GM13977 (cell line): Measurements from ENCODE around the gene ALKBH5.

Experiments used
- DNase-seq: peaks from one replicate; pipeline ENCODE4 v3.0.0; 2012; ENCODE audit warnings: low spot score
- in situ Hi-C: fragments of 300-500 bp; cut with MboI; formaldehyde crosslinking; loops from one replicate; pipeline ENCODE4 v1.12.0; 2022; ENCODE audit warnings: low sequenced_read_pairs, low pct_unique_long_range_greater_than_20kb, mixed read lengths, inconsistent platforms; ENCODE audit not compliant: unreplicated experiment
- TF ChIP-seq, protein P1 (sequence below): IDR thresholded peaks from 2 replicates; pipeline ENCODE4 v1.5.1; 2012; ENCODE audit warnings: mild to moderate bottlenecking, control low read depth; ENCODE audit not compliant: insufficient read depth; ENCODE audit errors: extremely low read depth, missing control alignments

ALKBH5 gene

DNA sequence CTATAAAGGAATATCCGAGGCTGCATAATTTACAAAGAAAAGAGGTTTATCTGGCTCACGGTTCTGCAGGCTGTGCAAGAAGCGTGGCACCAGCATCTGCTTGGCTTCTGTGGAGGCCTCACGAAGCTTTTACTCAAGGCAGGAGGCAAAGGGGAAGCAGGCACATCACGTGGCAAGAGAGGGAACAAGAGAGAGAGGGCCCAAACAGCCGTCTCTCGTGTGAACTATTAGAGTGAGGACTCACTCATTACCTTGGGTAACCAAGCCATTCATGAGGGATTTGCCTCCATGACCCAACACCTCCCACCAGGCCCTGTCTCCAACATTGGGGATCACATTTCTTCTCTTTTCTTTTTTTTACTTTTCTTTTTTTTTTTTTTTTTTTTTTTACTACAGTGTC is 7.5 kb upstream of the ALKBH5 start:
- in situ Hi-C loops = no loop called here
- TF ChIP-seq, protein P1, sequence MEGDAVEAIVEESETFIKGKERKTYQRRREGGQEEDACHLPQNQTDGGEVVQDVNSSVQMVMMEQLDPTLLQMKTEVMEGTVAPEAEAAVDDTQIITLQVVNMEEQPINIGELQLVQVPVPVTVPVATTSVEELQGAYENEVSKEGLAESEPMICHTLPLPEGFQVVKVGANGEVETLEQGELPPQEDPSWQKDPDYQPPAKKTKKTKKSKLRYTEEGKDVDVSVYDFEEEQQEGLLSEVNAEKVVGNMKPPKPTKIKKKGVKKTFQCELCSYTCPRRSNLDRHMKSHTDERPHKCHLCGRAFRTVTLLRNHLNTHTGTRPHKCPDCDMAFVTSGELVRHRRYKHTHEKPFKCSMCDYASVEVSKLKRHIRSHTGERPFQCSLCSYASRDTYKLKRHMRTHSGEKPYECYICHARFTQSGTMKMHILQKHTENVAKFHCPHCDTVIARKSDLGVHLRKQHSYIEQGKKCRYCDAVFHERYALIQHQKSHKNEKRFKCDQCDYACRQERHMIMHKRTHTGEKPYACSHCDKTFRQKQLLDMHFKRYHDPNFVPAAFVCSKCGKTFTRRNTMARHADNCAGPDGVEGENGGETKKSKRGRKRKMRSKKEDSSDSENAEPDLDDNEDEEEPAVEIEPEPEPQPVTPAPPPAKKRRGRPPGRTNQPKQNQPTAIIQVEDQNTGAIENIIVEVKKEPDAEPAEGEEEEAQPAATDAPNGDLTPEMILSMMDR = no peak
- no peak for DNase-seq

DNA sequence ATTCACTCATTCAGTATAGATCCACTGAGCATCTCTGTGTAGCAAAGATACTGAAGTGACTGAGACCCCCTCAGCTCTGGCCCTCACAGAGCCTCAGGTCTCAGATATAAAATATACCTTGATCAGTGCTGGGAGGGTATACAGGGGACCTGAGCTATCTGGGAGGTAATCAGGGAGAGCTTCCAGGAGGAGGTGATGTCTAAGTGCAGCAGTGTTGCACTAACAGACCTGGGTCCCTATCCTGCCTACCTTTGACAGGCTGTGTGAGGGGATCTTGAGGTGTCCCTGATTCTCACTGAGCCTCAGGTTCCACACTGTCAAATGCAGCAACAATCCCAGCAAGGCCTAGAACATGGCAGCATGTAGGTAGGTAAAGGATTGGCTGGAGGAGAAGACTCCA is 6.5 kb upstream of the ALKBH5 start:
- in situ Hi-C loops = no loop called here
- DNase-seq = no peak
- TF ChIP-seq, protein P1 = no peak

DNA sequence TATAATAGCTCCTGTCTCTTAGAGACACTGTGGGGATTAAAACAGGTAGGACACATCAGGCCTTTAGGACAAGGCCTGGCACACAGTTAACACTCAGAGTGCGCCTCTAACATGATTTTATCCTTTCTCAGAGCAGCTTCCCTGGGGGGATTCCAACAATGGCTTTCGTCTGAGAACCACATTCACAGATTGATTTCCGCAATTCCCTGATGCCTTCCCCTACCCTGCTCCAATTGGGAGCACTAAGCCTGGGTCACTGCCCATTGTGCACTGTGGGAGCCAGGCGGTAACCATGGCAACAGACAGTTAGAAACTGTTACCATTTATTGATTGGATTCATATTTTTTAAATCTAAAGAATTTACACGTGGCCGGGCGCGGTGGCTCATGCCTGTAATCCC is 5.9 kb upstream of the ALKBH5 start:
- DNase-seq = no peak
- in situ Hi-C loops = no loop called here
- TF ChIP-seq, protein P1 = no peak

DNA sequence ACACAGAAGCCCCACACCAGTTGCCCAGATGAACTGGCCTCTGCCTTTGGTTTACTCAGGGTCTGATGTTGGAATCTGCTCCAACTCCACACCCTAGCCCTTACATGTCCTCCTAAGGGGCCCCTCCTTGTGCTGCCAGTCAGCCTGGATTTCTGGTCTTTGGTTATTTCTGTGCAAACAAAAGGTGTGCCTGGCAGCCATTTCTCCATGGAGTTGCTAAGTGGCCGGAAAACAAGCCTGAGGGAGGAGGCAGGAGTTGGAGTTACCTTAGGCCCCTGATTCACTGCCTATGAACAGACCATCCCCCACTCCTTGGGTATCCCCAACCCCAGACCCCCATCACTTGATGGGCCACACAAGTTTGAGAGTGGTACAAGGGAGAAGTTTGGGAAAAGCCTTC is 4.4 kb upstream of the ALKBH5 start:
- in situ Hi-C loops = no loop called here
- no peak for DNase-seq
- TF ChIP-seq, protein P1 = no peak

DNA sequence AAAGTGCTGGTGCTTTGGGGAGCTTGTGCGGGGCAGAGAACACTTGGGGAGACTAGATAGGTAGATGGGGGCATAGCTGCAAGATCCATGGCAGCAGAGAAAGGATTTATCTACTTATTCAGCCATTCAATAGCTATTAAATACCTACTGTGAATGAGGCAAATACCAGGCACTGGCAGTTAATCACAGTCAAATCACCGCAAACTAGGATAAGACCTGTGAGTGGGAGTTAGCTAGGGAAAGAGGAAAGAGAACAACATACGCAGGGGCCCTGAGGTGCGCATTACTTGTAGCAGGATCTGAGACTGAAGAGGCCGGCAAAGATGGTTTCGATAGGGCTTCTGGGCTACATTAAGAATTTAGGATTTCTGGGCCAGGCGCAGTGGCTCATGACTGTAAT is 3.8 kb upstream of the ALKBH5 start:
- TF ChIP-seq, protein P1 = no peak
- no peak for DNase-seq
- in situ Hi-C loops = no loop called here

DNA sequence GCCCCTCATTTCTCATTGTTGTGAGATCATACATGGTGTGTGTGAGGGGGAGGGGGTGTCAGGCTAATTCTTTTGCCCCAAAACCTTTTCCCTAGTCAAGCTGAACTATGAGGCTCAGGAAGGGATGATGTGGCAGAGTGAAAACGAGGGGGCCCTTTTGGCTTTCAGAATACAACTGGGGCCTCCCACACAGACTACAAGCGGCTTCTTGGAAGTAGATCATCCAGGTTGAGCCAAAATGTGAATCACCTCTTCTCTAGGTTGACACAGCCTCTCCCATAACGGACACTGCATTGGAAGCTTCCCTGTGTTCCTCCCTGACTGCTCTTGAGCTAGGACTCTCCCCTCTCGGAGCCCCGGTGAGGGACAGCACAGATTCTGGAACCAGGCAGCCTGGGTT is 2.3 kb upstream of the ALKBH5 start:
- TF ChIP-seq, protein P1 = no peak
- in situ Hi-C loops = no loop called here
- no peak for DNase-seq
